ENCODE measurements around the gene MBNL1.
A peak's percentile ranks its signal among the peaks of the same experiment; 100 is the strongest.

The MBNL1 gene

DNA sequence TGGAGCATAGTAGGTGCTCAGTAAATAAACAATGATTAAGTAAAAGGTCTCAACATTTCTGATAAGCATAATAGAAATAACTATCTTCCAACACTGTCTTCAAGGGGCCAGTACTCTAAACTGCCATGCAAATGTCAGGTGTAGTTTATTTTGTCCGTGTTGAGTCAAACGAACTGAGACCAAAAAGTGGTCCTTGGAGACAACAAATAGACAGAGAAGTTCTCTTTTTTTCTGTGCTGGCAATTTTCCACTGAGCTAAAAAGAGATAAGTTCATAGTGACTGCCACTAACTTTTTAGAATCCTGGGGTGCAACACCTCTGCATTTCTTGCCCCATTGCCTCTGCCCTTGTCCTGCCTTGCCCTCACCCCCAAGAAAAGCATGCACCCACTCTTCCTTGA, 14.7 kb upstream of the MBNL1 start:
- DNase-seq, result no peak

- no peak for DNase-seq
Measured at GRCh38 chr3:152255290-152255689, 13.4 kb upstream of the MBNL1 start.

DNA sequence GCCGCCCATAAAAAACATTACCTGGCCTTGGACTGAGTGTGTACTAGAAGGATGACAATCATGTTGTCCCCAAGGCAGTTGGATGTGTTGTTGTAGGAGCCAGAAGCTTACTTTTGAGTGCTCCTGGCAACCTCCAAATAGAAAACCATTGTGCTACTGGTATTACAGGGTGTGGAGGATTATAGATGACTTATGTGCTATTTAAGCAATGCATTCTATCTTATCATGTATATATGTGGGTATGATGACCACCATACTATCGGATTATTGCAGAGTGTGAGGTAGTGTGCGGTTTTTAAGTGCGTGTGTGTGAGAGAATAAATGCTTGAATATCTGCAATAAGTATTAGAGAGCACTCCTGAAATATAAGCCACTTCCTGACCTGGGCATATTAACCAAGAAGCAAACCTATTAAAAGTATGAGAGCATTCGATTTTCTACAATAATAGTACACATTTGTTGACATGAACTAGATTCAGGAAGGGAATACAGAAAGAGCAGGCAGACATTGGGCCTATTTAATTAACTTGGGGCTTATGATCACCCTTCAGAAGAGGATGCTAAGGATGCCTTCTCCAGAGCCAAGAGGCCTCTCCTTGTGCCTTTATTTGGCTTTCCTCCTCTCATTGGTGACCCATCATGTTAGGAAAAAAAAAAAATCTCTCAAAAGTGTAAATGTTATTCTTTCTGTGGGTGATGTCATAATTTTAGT, 11.7 kb upstream of the MBNL1 start:
- no peak for DNase-seq

- peak; percentile 35 for DNase-seq
Measured at GRCh38 chr3:152257563-152258035, 11.1 kb upstream of the MBNL1 start.

DNA sequence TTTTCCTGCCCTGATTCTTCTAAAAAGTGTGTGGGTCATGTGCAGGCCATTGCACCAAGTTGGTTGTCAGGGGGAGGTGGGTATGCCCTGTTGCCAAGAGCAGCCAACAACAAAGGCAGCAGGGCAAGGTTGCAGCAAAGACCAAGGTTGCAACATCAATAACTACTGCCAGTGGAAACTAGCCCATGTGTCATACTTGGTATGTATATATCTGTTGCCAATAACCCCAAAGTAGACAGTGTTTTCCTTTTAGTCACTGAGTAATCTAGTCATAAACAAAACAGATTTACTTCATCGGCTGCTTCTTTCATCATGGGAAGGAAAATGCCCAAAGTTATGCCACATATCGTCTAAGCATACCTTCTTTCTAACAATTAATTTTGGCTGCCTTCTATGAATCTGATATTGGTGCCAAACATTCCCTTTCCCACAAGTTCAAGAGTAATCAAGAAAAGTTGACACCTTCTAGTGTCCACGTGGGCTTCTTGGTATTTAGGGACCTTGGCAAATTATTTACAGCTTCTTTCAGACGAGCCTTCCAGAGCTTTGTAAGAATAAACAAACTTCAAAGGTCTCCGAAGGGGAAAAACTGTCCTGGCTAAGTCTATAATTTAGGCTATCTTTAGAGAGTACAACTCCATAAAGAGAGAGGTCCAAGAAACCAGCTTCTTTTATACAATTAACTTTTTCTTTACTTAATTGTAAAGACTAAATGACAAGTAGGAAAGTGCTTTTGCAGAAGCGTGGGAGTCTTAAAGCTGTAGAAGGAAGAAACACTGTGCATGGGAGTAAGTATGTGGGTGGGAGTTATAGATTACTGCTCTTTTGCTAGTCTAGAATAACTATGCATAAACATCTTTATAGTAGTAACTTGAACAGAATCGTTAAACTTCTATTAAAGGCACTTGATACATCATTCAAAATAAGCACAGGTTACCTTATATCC, 10.0 kb upstream of the MBNL1 start:
- peak; percentile 92 for DNase-seq

DNA sequence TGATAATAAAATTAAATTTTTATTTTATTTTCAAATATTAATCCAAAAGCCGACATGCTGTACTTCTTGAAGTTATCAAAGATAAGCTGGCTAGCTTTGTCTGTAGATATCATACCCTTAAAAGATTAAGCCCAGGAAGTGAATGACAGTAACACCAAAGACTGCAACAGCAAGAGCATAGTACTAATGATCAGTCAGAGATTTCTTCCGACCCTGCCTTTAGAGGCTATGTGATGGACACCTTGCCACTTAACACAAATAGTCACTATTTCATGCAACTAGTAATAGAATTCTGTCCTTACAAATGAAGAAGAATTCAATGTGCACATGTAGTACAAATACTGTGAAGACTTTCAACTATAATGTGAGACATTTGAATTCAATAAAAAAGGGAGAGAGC, 9.3 kb upstream of the MBNL1 start:
- DNase-seq, result no peak

GRCh38 chr3:152260026-152260425, 8.7 kb upstream of the MBNL1 start:
- DNase-seq, result peak; percentile 4

DNA sequence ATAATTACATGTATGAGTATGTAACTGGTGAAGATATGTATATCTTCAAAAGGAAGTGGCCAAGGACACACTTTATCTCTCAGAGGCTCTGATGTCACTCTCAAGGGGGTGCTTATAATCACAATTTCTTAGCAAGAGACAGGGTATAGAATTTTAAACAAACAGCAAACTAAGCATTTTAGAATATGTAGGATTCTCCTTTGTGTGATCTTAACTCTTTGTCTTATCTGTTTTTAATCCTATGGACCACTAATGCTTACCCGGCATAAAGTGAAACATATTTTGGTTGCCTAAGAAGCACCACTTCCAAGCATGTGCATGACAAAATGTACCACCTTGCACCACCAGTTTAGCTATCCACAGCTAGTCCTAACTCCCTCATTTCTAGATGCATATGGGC, 8.2 kb upstream of the MBNL1 start:
- no peak for DNase-seq

DNA sequence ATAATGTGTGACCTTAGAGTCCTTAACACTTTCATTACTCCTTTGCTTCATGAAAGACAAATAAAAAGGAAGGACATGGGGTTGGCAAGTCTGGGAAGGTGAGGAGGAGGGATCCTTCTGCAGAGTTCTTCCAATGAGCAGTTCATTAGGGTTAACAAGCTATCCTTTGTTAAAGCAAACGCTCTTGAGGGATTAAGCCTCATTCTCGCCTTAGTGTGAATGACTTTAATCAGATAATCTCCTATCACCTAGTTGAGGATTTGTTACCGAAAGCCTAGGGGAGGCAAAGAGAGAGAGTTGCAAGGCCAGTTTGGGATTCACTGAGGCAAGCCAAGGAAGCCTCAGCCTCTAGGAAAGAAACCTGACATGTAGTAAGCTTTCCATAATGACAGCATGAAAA, 7.4 kb upstream of the MBNL1 start:
- no peak for DNase-seq

- DNase-seq, result no peak
Measured at GRCh38 chr3:152263711-152264110, 5.0 kb upstream of the MBNL1 start.

DNA sequence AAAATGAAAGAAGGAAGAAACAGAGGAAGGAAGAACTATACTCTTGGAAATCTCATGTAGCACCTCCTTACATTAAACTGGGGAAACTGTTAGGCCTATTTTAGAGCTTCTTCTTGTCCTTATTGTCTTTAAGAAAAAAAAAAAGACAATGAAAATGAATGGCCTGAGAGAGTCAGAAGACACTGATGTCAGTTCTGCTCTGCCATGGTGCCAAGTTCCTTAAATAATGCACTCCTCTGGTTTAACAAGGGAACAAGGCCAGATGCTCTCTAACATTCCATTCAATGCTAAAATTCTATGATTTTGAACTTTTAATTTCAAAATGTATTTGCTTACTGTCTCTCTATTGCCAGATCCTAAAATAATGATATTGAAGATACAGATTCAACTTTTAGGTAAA, 4.4 kb upstream of the MBNL1 start:
- no peak for DNase-seq

GRCh38 chr3:152266221-152266995, 2.3 kb upstream of the MBNL1 start:
- DNase-seq, result peak; percentile 88

DNA sequence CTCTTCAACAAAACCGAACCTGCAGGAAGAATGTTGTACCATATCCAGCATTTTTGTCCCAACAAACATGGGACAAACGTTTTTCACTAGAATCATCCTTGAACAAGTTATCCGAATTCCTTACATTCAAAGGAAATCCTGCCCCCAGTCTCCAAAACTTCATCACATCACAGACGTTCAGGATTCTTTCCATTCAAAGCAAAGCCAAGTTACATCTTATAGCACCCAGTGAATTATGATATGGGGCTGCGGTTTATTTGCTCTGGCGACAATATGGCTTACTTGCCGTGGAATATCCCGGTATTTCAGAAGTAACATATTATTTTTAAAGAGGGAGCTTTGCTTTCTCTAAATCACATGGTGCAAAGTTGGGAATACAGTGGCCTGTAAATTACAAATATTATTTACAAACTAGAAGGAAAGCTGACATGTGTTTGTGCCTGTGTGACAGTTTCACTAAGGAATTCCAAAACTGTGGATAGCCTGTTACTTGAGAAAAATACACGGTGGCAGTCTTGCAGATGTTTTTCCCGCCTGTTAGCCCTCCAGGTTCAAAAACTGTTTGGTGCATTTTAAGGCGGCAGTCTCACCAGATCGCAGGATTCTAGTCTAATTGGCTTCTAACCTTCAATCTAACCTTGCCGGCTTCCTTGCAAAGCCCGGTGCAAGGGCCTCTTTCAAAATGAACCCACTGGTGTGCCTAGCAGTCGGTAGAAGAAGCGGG, 736 bp upstream of the MBNL1 start:
- DNase-seq, result no peak

- peak; percentile 76 for DNase-seq
Measured at GRCh38 chr3:152269056-152269830, 514 bp downstream of the MBNL1 start.

DNA sequence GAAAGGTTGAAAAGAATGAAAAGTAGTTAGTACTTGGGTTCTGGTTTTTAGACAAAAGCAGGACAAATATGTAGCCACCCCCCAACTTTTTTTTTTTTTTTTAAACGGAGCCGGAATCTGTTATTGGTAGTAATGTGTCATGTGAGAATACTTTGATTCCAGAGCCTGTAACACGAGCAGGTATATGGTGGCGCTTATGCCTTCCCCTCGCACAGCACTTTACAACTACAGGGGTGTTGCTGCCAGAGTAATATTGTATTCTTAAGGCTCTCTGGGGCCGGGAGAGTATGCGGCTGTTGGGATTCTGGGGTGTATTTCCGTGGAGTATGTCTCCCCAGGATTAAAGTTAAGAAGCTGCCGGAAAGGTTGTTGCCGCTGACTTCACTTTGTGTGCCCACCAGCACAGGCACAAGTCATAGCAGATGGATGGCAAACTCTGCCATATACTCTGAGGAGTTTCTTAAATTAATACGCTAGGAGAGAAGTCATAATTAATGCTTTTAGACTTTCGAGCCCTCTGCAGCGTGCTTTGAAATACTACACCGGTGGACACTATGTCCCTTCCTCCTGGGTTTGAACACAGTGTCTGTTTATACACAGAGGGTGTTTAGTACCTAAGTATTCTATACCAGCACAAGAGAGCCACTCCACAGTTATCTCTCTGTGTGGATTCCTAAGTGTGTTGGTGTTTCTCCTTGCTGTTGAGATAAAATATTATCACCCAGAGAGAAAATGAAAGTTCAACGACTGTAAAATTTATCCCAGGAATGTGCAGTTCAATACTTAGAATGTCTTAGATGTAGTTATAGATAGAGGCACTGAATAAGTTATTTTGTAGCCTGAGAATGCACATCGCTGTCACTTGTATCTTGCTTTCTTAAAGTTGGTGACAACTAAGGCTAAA, 1.4 kb downstream of the MBNL1 start:
- DNase-seq, result peak; percentile 68

DNA sequence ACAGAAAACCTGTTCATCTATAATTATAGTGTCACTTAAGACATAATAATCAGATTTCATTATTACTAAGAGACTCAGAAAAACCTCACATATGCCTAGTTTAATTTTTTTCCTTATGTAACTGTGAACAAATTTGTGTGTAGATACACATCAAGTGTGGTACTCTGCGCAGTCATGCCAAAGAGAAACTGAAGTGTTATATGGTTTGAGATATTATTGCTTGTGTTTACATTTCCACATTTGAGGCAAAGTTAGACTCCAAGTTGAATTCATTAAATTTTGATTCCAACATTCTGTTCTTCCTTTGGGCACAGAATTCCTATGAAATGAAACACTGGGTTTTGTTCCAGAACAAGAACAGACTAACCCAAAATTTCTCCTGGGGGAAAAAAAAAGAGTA, 2.2 kb downstream of the MBNL1 start:
- DNase-seq, result no peak

DNA sequence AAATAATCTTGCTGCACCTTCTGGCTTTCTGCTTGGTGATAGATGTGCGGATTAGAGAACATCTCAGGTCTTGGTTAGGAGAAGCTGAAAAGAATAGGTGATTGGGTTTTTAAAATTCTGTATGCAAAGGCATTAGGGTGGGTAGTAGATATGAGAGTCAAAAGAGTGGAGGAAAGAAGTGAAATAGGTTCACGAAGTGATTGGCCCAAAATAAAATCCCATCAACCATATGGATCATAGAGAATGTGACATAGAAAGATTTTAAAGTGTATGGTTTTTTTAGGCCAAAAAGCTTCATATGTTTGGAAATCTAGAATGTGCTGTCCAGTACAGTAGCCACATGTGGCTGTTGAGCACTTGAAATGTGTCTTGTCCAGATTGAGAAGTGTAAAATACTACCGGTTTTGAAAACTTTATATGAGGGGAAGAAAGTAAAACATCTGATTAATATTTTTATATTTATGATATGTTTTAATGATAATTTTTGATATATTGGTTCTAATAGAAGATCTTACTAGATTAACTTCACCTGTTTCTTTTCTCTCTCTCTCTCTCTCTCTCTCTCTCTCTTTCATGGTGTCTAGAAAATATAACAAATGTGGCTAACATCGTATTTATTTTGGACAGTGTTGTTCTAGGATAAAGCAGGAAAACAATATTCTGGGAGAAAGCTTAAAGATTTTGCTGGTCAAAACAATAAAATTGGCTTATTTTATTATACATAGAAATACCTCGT, 2.9 kb downstream of the MBNL1 start:
- DNase-seq, result peak; percentile 6

- no peak for DNase-seq
Measured at GRCh38 chr3:152272771-152273242, 4.1 kb downstream of the MBNL1 start.

- no peak for DNase-seq
Measured at GRCh38 chr3:152276681-152277080, 8.0 kb downstream of the MBNL1 start.

GRCh38 chr3:152277198-152277597, 8.5 kb downstream of the MBNL1 start:
- no peak for DNase-seq
